Astrocyte (in vitro differentiated cells and primary cell): ENCODE data around the gene PELI2.

ENCODE experiments used
- EZH2 ChIP-seq: IDR thresholded peaks from 2 replicates; pipeline ENCODE4 v1.6.1; 2012; ENCODE audit warnings: mild to moderate bottlenecking, low read length, inconsistent platforms; ENCODE audit not compliant: insufficient read depth
- TF ChIP-seq, protein P1 (sequence below): IDR thresholded peaks from 2 replicates; pipeline ENCODE4 v1.5.1; 2011; ENCODE audit warnings: low read depth, mild to moderate bottlenecking, inconsistent platforms, low read length, moderate library complexity; ENCODE audit not compliant: insufficient read depth

DNA sequence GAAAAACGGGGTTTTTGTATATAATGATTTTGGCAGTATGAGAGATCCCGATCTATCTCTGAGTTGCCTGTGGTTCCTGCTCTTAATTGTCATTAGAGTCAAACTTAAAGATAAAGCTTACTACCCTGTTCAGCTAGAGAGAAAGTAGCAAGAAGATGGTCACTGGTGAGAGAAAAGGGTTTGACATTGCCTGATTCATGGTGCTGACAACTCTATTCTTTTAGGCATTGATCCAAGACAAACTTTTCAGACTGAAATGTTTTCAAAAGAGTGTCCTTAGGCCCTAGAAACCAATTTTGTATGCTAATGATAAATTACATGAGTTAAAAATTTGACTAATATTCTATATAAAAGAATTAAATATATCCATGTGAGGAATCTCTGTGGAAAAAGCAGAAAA, 35.1 kb downstream of the PELI2 start:
- TF ChIP-seq EZH2, result no peak
- TF ChIP-seq, protein P1, sequence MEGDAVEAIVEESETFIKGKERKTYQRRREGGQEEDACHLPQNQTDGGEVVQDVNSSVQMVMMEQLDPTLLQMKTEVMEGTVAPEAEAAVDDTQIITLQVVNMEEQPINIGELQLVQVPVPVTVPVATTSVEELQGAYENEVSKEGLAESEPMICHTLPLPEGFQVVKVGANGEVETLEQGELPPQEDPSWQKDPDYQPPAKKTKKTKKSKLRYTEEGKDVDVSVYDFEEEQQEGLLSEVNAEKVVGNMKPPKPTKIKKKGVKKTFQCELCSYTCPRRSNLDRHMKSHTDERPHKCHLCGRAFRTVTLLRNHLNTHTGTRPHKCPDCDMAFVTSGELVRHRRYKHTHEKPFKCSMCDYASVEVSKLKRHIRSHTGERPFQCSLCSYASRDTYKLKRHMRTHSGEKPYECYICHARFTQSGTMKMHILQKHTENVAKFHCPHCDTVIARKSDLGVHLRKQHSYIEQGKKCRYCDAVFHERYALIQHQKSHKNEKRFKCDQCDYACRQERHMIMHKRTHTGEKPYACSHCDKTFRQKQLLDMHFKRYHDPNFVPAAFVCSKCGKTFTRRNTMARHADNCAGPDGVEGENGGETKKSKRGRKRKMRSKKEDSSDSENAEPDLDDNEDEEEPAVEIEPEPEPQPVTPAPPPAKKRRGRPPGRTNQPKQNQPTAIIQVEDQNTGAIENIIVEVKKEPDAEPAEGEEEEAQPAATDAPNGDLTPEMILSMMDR, result no peak
